ENCODE measurements around the gene SNRNP35.
"Not testable (repeated sequence)": the region's sequence is repeated elsewhere in the genome, so short reads cannot be mapped to it uniquely, and the experiment has no call there.

SNRNP35 gene

DNA sequence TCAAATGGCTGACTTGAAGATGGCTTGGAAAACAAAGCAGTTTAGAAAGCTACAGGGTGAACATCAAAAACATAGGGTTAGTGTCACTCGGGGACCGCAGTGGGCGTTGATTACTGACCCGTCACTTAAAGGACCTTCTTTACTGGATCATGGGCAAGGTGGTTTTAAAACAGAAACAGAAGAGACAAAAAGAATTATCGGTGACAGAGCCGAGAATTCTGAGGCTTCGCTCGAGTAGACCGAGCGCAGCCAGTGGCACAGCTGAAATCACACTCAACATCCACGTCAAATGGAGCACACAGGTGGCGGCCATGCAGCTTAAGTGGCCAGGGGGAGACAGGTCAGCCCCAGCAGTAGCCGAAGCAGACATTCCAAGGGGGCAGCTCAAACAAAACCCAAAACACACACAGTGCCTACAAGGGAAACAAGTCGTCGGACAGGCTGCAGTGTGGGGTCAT lies 17.3 kb downstream of the SNRNP35 start:
- peaks cover 59% of the 10 kb centered on the region for H3K36me3 Mint-ChIP-seq (ENCODE audit: low read depth)
- H3K4me1 Mint-ChIP-seq, result peaks cover 11% of the 10 kb centered on the region
- H3K27me3 Mint-ChIP-seq (ENCODE audit: low read depth), result no peaks in the 10 kb centered on the region
- peak overlapping the region in 2 of 3 experiments; percentile 55 to 69 for H3K27ac Mint-ChIP-seq
- peak overlapping the region in 1 of 3 experiments; percentile 14 for H3K4me3 Mint-ChIP-seq
- no peaks in the 10 kb centered on the region for H3K9me3 Mint-ChIP-seq
- no peak for TF ChIP-seq CTCF (IDR thresholded peaks at IDR 0.05; ENCODE audit: unreplicated experiment in 3 of 3)

GRCh38 chr12:123478069-123478468 lies 20.1 kb downstream of the SNRNP35 start:
- TF ChIP-seq CTCF (IDR thresholded peaks at IDR 0.05; ENCODE audit: unreplicated experiment in 3 of 3), result no peak
- no peak overlapping the region for H3K4me3 Mint-ChIP-seq
- H3K9me3 Mint-ChIP-seq, result no peaks in the 10 kb centered on the region
- H3K27ac Mint-ChIP-seq, result no peak overlapping the region
- peaks cover 51% of the 10 kb centered on the region for H3K36me3 Mint-ChIP-seq (ENCODE audit: low read depth)
- peaks cover 11% of the 10 kb centered on the region for H3K4me1 Mint-ChIP-seq
- H3K27me3 Mint-ChIP-seq (ENCODE audit: low read depth), result no peaks in the 10 kb centered on the region

GRCh38 chr12:123478762-123479161 lies 20.8 kb downstream of the SNRNP35 start:
- Mint-ChIP-seq H3K4me1 (peaks cover 11% of the 10 kb centered on the region), H3K9me3 (no peaks in the 10 kb centered on the region), H3K4me3 (no peak overlapping the region), H3K27ac (no peak overlapping the region), H3K27me3 (ENCODE audit: low read depth) (no peaks in the 10 kb centered on the region), H3K36me3 (ENCODE audit: low read depth) (peaks cover 55% of the 10 kb centered on the region)
- TF ChIP-seq CTCF (IDR thresholded peaks at IDR 0.05; ENCODE audit: unreplicated experiment in 3 of 3), result no peak

- Mint-ChIP-seq H3K27me3 (ENCODE audit: low read depth) (no peaks in the 10 kb centered on the region), H3K36me3 (ENCODE audit: low read depth) (peaks cover 57% of the 10 kb centered on the region), H3K4me3 (no peak overlapping the region), H3K27ac (no peak overlapping the region), H3K9me3 (no peaks in the 10 kb centered on the region), H3K4me1 (peaks cover 11% of the 10 kb centered on the region)
- TF ChIP-seq CTCF (IDR thresholded peaks at IDR 0.05; ENCODE audit: unreplicated experiment in 3 of 3), result no peak
Measured at GRCh38 chr12:123479442-123480180, 21.7 kb downstream of the SNRNP35 start.

DNA sequence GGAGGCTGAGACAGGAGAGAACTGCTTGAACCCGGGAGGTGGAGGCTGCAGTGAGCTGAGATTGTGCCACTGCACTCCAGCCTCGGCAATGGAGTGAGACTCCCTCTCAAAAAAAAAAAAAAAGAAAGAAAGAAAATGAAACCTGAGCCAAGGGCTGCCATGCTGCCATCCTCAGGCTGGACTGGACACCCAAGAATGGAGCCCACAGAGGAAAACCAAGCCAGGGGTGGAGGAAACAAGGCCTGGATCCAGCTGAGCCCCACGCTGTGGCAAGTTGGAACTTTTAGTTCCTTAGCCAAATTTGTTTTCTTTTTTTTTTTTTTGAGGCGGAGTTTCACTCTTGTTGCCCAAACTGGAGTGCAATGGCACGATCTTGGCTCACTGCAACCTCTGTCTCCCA lies 23.3 kb downstream of the SNRNP35 start:
- H3K36me3 Mint-ChIP-seq (ENCODE audit: low read depth), result peaks cover 55% of the 10 kb centered on the region
- not testable (repeated sequence) for H3K4me1 Mint-ChIP-seq; H3K4me3 Mint-ChIP-seq; H3K9me3 Mint-ChIP-seq; H3K27ac Mint-ChIP-seq; H3K27me3 Mint-ChIP-seq (ENCODE audit: low read depth)

DNA sequence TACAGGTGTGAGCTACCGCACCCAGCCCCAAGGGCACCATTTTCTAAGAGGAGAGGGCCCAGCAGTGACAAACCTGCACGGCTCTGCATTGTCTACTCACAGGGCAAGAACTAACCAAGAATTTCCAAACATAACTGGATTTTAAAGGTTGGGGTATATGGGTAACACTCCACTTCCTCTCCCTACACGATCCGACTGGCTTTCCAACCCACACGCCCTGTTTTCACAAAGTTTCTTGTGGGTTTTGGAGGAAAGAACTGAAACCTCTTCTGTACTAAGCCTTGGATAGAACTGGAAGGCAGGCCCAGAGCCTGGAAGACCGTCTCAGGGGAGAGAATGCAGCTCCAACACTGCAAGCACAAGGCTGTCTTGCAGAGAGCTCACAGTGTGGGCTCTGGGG lies 24.9 kb downstream of the SNRNP35 start:
- Mint-ChIP-seq H3K4me1 (no peaks in the 10 kb centered on the region), H3K4me3 (no peak overlapping the region), H3K36me3 (ENCODE audit: low read depth) (peaks cover 55% of the 10 kb centered on the region), H3K27ac (no peak overlapping the region), H3K9me3 (no peaks in the 10 kb centered on the region), H3K27me3 (ENCODE audit: low read depth) (no peaks in the 10 kb centered on the region)
- no peak for TF ChIP-seq CTCF (IDR thresholded peaks at IDR 0.05; ENCODE audit: unreplicated experiment in 3 of 3)
